Liver (tissue), 9 donors: ENCODE measurements around the gene CFAP73. TPM values are rescaled to one million over a fixed set of nuclear protein-coding genes. Genes with fewer than 3 reads are reported as not detected.
A peak's percentile ranks its signal among the peaks of the same experiment; 100 is the strongest.

Experiments used
- DNase-seq: peaks from one replicate; pipeline ENCODE4 v3.0.0-alpha.2; 2017; ENCODE audit warnings: low spot score
- H3K27ac ChIP-seq, 2 donors: one replicate each; pipeline ENCODE4 v1.7.0; 2013; ENCODE audit warnings: inconsistent platforms in 2 of 2, low read length in 2 of 2, control low read depth in 1 of 2, low read depth in 1 of 2, mild to moderate bottlenecking in 1 of 2
- H3K27me3 ChIP-seq, 4 donors: one replicate each; pipeline versions ENCODE4 v1.6.1 to v1.7.0; 2013; ENCODE audit warnings: low read length in 3 of 4, inconsistent platforms in 1 of 4, mild to moderate bottlenecking in 1 of 4, moderate library complexity in 1 of 4; ENCODE audit not compliant: control insufficient read depth in 4 of 4, insufficient read depth in 4 of 4
- H3K36me3 ChIP-seq, 4 donors: one replicate each; pipeline versions ENCODE4 v1.6.1 to v1.7.0; 2013; ENCODE audit warnings: low read length in 3 of 4, mild to moderate bottlenecking in 3 of 4, low read depth in 1 of 4, moderate library complexity in 1 of 4; ENCODE audit not compliant: control insufficient read depth in 4 of 4, insufficient read depth in 3 of 4
- H3K4me1 ChIP-seq, 4 donors: one replicate each; pipeline versions ENCODE4 v1.6.1 to v1.7.0; 2013; ENCODE audit warnings: low read length in 3 of 4, mild to moderate bottlenecking in 3 of 4, moderate library complexity in 1 of 4; ENCODE audit not compliant: control insufficient read depth in 4 of 4, insufficient read depth in 4 of 4
- H3K4me3 ChIP-seq, 3 donors: one replicate each; pipeline versions ENCODE4 v1.6.1 to v1.7.0; 2013; ENCODE audit warnings: low read length in 3 of 3, control low read depth in 1 of 3, low read depth in 1 of 3, mild to moderate bottlenecking in 1 of 3
- H3K9ac ChIP-seq, 2 donors: one replicate each; pipeline ENCODE4 v1.7.0; 2013; ENCODE audit warnings: low read length in 2 of 2, mild to moderate bottlenecking in 2 of 2, moderate library complexity in 2 of 2, control low read depth in 1 of 2, low read depth in 1 of 2
- H3K9me3 ChIP-seq, 4 donors: one replicate each; pipeline versions ENCODE4 v1.6.1 to v1.7.0; 2013; ENCODE audit warnings: low read length in 3 of 4; ENCODE audit not compliant: control insufficient read depth in 4 of 4
- CTCF ChIP-seq: fragments of 150-350 bp; IDR thresholded peaks from 2 replicates; pipeline ENCODE4 v1.5.1; 2017; ENCODE audit warnings: improper control_type of control experiment, low read depth, low read length; ENCODE audit not compliant: missing input control
- FOXA1 ChIP-seq: IDR thresholded peaks from 2 replicates; pipeline ENCODE4 v1.6.1; 2016; ENCODE audit warnings: antibody characterized with exemption
- FOXA2 ChIP-seq: IDR thresholded peaks from 2 replicates; pipeline ENCODE4 v1.6.1; 2016; ENCODE audit warnings: antibody characterized with exemption
- JUND ChIP-seq, 2 donors: IDR thresholded peaks; 2 replicates each; pipeline ENCODE4 v1.6.1; 2016; ENCODE audit warnings: antibody characterized with exemption in 2 of 2
- NR2F2 ChIP-seq: IDR thresholded peaks from 2 replicates; pipeline ENCODE4 v1.6.1; 2016; ENCODE audit warnings: antibody characterized with exemption
- RAD21 ChIP-seq, 2 donors: IDR thresholded peaks; 2 replicates each; pipeline ENCODE4 v1.6.1; 2016; ENCODE audit warnings: antibody characterized with exemption in 2 of 2, mild to moderate bottlenecking in 2 of 2
- RXRA ChIP-seq, 2 donors: IDR thresholded peaks; 2 replicates each; pipeline ENCODE4 v1.6.1; 2017 to 2018; ENCODE audit warnings: antibody characterized with exemption in 2 of 2, mild to moderate bottlenecking in 1 of 2
- SP1 ChIP-seq: IDR thresholded peaks from 2 replicates; pipeline ENCODE4 v1.6.1; 2018; ENCODE audit warnings: antibody characterized with exemption, mild to moderate bottlenecking
- YY1 ChIP-seq: IDR thresholded peaks from 2 replicates; pipeline ENCODE4 v1.6.1; 2016; ENCODE audit warnings: antibody characterized with exemption, mild to moderate bottlenecking
- WGBS: extraction: QIAGEN DNeasy Blood & Tissue Kit; methylation state at CpG from one replicate; pipeline ENCODE4 v1.1.7; 2013; 5-methylcytosine and 5-hydroxymethylcytosine counted together
- polyA plus RNA-seq, 2 donors: library from polyadenylated mRNA; stranded (reverse) in 1 of 2; unstranded in 1 of 2; fragments of 200-250 nt in 1 of 2; fragments of >200 nt in 1 of 2; fragmentation: Nextera tagmentation in 1 of 2; extraction: Ambion mirVana in 1 of 2; gene quantifications; one replicate each; pipeline versions ENCODE4 v1.2.1 to v1.2.3, GENCODE V29; 2013 to 2015
- total RNA-seq, 2 donors: library from RNA; depleted of rRNA; stranded (reverse); fragments of >200 nt; gene quantifications; one replicate each; pipeline ENCODE4 v1.2.3, GENCODE V29; 2014
- donor health status: healthy.
- donor health status: healthy.
- donor health status: healthy.
- donor health status: healthy.
- donor health status: healthy.

Gene CFAP73
- total and polyA plus RNA-seq, 4 donors = 0.18 to 0.19 TPM; not detected in 2

GRCh38 chr12:113152835-113153814, 3.6 kb downstream of the CFAP73 start:
- DNase-seq = peak; percentile 46
- H3K4me3 ChIP-seq = peak overlapping the region in 1 of 3 donors; percentile 33
- H3K4me1 ChIP-seq = peaks cover 5 to 18% (median 9%) of the 10 kb centered on the region in 4 donors
- peaks cover 0 to 3% (median 1%) of the 10 kb centered on the region in 4 donors for H3K27me3 ChIP-seq
- no peaks in the 10 kb centered on the region for H3K9me3 ChIP-seq
- H3K9ac ChIP-seq = no peak overlapping the region
- peaks cover 0 to 5% (median 1%) of the 10 kb centered on the region in 4 donors for H3K36me3 ChIP-seq
- TF ChIP-seq FOXA2 (no peak), YY1 (no peak), RXRA (IDR thresholded peaks at IDR 0.05) (peak in 1 of 2 donors; percentile 7), NR2F2 (no peak), CTCF (peak; percentile 47), RAD21 (IDR thresholded peaks at IDR 0.05) (peak; percentile 69 to 78)
- WGBS = 7% methylated on average over 70 of the region's 70 CpGs
- H3K27ac ChIP-seq = no peak overlapping the region

- Histone ChIP-seq H3K27ac (no peak overlapping the region), H3K9ac (no peak overlapping the region), H3K36me3 (peaks cover 0 to 18% (median 3%) of the 10 kb centered on the region in 4 donors), H3K4me1 (peaks cover 5 to 18% (median 9%) of the 10 kb centered on the region in 4 donors), H3K27me3 (peaks cover 0 to 3% (median 1%) of the 10 kb centered on the region in 4 donors), H3K4me3 (no peak overlapping the region), H3K9me3 (no peaks in the 10 kb centered on the region)
- no peak for TF ChIP-seq CTCF
- 7% methylated on average over 51 of the region's 51 CpGs for WGBS
- no peak for DNase-seq
These were observed 4.9 kb downstream of the CFAP73 start for GRCh38 chr12:113154351-113154973.

- TF ChIP-seq FOXA1 = no peak
- no peak for TF ChIP-seq JUND (IDR thresholded peaks at IDR 0.05)
- TF ChIP-seq SP1 = no peak
- TF ChIP-seq RAD21 (IDR thresholded peaks at IDR 0.05) = no peak
- TF ChIP-seq FOXA2 = no peak
- Histone ChIP-seq H3K27me3 (peaks cover 0 to 3% (median 1%) of the 10 kb centered on the region in 4 donors), H3K9me3 (no peaks in the 10 kb centered on the region), H3K4me3 (no peak overlapping the region), H3K27ac (no peak overlapping the region), H3K4me1 (peaks cover 5 to 18% (median 9%) of the 10 kb centered on the region in 4 donors), H3K9ac (no peak overlapping the region), H3K36me3 (peaks cover 0 to 23% (median 4%) of the 10 kb centered on the region in 4 donors)
- DNase-seq = no peak
- WGBS = 73% methylated on average over 12 of the region's 12 CpGs
These were observed 5.5 kb downstream of the CFAP73 start for GRCh38 chr12:113155060-113155459.
